HG02798 (cell line): ENCODE data around the gene GKN2.

Experiments used
- ATAC-seq: cut with Tn5 transposase; IDR thresholded peaks from one replicate; pipeline ENCODE4 v1.9.1; 2021; ENCODE audit warnings: mild to moderate bottlenecking; ENCODE audit not compliant: unreplicated experiment, poor library complexity

Gene GKN2, protein sequence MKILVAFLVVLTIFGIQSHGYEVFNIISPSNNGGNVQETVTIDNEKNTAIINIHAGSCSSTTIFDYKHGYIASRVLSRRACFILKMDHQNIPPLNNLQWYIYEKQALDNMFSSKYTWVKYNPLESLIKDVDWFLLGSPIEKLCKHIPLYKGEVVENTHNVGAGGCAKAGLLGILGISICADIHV

DNA sequence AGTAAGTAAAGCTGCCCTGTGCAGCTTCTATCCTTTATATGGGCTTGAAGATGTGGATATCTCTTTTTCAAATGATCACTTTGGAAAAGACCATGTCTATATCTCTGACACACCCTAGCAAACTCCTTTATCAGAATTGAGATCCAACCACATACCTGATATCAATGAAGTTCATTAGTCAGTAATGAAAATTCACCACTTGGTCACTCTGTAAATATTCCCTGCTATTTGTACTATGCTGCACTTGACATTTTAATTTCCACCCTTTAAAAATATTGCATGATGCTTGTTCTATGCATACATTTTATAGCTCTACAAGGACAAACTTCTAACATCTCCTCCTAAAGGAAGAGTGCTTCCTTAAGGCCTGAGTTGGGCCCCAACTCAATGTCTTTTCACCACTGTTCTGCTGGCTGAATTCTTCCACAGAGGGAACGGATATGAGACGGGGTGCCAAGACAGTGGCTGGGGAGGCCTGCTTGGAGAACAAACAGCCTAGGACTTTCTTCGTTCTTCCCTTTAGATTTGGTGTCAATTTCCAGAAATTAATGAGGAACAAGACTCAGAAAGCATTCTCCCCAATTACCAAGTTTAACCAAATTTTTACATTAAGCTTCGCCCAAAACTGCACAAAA lies at the start of gene GKN2:
Gene GKN2, minus strand, starts transcription at position 7 of the 635 bp plus-strand sequence. CDS start 32 bp downstream, outside the sequence.
- no peak for ATAC-seq

DNA sequence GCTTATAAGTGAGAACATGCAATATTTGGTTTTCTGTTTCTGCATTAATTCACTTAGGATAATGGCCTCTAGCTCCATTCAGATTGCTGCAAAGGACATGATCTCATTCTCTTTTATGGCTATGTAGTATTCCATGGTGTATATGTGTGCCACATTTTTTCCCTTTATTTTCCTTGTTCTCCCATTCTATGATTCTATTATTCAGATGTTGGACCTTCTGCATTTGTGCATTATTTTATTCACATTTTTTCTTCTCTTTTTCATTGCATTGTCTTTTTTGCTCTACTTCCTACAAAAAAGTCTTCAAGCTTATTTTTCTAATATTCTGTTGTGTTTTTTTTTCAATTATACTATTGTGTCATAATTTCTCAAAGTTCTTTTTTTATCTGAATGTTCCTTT lies 49.2 kb upstream of the GKN2 start:
- ATAC-seq = no peak

DNA sequence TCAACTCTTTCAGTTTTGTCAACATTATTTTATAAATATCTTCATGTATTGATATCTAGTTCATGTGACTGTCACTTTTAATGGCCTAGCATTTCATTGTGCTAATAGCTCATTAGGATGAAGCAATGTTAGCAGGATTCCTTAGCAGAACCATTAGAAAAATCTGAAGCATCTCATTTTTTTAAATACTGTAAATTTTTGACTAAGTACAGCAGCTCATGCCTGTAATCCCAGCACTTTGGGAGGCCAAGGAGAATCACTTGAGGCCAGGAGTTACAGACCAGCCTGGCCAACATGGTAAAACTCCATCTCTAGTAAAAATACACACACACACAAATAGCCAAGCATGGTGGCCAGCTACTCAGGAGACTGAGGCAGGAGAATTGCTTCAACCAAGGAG lies 44.7 kb upstream of the GKN2 start:
- no peak for ATAC-seq

DNA sequence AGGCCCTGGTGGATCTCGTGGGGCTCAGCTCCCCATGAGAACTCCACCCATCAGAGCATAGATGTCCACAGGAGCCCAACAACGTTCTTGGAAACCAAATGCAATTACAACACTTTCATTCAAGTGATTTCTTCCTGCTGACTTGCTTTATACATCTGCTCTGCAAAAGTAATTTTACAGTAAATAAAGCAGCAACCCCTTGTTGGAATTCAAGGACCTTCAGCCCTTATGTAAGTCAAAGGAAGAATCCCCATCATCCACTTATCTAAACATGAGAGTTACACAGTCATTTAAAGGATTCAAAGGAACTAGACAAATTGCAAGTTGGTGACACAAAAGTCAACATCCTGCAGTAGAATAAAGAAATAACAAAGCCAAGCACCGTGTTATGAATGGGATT lies 43.2 kb upstream of the GKN2 start:
- ATAC-seq = no peak

DNA sequence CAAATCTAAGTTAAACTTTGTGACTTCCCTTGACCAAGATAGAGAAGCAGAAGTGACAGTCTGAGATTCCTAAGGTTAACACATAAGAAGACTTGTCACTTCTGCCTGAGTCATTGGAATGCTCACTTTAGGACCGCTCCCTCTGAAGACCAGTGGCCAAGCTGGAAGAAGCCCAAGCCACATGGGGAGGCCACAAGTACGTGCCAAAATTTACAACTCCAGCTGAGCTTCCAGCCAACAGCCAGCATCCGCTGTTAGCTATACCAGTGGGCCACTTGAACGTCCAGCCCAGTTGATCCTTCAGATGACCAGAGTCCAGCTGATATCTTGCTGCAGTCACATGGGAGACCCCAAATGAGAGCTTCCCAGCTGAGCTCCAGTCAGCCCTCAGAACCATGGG lies 42.2 kb upstream of the GKN2 start:
- ATAC-seq = no peak

DNA sequence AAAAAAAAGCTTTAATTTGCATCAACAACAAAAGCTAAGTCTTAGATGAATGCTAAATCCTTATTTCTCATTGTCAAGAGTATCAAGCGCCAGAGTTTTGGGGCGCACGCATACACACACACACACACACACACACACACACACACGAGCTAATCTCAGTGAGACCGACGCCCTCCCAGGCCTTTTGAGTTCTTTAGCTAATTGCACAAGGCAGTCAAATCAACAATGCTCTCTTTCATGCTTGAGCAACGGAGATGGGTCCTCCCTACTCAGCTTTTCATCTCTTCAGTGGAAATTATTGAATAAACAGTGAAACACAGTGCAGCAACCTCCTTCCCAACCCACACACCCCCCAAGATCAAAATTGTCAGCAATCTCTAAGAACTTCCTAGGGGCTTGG lies 41.0 kb upstream of the GKN2 start:
- ATAC-seq = no peak

DNA sequence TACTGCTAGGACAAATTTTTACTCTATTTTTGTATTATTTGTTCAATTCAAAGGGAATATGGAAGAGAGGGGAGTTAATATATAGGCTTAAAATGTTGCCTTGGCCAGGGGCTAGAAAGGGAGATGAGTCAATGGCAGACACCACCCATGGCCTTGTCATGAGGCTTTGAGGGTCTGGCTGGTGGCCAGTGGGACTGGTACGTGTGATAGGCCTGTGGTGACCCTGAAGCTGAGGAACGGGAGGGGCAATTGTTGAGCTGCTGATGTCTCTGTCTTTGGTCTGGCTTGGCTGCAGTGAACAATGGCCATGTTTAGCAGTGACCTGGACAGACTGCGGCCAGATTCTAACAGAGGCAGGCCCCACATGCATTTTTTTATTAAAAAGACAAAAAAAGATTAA lies 40.2 kb upstream of the GKN2 start:
- ATAC-seq = no peak

DNA sequence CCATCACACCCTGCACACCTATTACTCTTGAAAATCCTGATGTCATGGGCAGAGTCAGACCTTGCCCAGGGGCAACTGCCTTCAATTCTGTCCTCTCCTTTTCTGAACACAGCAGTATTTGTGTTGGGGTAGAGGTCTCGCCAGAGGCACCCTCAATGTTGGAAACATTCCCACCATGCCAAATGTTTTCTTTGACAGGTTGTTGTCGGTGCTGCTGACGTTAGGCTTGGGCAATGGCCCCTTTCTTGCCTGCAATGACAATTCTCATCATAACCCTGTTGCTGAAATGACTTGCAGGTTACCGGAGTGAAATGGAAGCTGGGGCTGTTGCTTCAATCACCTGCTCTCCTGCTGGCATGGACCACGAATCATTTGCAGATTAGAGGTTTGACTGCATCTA lies 39.6 kb upstream of the GKN2 start:
- no peak for ATAC-seq

DNA sequence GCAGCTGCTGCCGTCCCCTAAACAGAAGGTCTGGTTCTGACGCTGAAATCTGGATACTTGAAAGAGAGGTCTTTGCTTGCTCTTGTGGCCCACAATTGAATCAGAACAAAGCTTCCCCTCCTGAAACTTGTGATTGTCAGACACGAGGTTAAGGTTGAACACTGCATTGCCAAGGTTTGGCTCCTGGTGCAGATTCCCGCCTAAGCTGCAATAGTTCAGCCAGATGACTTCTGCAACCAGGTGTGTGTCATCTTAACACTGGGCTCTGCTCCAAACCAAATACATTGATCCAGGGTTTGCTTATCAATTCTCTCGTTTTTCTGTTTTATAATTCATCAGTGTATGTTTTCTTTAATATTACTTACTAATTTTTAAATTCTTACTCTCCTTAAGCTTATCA lies 36.3 kb upstream of the GKN2 start:
- no peak for ATAC-seq

DNA sequence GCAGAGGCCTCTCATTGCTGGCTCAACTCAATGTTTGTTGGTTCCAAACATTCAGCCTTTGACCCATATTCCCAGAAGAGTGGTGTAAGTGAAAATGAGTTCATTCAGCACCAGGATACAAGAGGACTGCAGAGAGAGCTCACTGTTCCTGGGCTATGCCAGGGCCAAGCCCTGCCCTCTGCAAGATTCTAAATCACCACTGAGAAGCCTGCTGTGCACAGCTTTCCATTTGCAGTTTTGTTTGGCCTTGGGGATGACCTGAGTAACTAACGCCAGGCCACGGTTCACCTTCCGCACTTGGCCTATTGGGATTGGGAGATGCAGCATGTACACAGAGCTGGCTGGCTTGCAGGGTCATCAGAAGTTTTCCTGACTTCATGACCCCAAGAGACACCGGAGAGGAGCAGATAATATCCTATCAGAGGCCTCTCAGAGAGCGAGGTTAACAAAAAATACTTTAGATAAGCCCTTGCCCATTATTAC lies 34.4 kb upstream of the GKN2 start:
- no peak for ATAC-seq

DNA sequence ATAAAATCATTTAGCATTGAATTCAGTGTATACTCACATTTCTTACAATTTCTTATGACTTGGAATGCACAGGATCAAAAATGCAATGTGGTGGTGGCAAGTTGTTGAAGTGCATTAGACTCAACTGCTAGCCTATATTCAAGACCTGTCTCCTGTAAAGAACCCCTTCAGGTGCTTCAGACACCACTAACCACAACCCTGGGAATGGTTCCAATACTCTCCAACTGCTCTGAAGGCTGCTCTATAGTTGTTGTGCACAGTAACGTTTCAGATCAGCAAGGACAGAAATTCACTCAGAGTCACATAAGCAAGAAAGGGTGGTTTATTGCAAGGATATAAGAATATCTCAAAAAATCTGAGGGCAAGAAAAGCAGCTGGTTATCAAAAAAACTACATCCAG lies 28.3 kb upstream of the GKN2 start:
- no peak for ATAC-seq

DNA sequence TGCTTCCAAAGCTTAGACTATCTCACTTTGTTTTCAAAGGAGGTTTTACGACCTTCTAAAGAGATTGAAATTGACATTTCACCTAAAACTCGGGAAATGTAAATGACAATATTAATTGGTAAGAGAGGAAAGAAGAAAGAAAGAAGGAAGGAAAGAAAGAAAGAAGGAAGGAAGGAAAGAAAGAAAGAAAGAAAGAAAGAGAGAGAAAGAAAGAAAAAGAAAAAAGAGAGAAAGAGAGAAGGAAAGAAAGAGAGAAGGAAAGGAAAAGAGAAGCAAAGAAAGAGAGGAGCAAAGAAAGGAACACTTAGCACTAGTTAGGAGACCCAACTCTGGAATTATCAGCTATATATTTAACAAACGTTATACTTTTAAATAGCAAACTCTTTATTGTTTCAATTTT lies 25.4 kb upstream of the GKN2 start:
- no peak for ATAC-seq

DNA sequence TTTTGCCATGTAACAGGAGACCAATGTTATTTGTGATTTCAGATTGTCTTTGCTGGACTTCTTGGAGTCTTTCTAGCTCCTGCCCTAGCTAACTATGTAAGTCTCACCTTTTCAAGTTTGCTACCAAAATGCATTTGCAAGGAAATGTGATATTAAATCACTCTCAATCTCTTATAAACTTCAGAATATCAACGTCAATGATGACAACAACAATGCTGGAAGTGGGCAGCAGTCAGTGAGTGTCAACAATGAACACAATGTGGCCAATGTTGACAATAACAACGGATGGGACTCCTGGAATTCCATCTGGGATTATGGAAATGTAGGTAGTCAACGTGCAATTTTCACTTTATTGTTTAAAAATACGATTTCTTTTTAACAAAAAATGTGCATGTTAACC lies 24.8 kb upstream of the GKN2 start:
- ATAC-seq = no peak

DNA sequence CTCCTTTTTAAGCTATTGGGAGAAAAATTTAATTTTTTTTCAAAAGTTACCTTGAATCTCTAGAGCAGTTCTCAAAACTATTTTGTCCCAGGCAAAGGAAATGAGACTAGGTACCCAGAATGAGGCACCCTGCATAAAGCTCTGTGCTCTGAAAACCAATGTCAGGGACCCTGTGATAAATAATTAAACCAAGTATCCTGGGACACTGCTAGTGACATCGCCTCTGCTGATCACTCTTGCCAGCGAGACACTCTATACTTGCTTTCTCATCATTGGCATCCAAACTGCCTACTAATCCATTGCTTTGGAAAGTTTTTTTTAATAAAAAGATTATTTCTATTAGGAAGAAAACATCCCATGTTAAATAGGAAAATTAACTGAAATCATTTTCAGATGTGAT lies 23.2 kb upstream of the GKN2 start:
- ATAC-seq = no peak

DNA sequence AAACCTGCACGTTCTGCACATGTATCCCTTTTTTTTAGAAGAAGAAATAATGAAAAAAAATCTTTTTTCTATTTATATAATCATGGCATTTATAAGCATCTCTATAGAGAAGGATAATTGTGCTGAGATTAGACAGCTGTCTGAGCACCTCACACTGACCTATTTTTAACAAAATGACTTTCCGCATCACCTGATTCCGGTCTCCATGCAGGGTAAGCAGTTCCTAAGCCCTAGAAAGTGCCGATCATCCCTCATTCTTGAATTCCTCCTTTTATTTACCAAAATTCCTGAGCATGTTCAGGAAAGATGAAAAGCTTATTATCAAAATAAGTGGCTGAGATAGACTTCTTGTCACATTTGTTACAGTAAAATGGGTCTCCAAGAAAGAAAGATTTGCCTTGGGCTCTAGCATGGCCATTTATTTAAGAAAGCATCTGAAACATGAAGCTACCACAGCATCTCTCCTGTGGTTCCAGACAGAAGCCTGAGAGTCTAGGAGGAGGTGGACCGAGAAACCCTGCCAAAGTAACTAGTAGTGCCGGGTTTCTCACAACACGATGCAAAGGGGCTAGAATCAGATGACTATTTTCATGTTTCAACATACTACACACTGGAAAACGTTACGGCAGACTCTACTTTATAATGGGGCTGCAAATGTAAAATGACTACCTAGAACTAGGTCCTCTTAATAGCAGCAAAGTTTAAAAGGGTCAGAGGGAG lies 22.4 kb upstream of the GKN2 start:
- no peak for ATAC-seq

DNA sequence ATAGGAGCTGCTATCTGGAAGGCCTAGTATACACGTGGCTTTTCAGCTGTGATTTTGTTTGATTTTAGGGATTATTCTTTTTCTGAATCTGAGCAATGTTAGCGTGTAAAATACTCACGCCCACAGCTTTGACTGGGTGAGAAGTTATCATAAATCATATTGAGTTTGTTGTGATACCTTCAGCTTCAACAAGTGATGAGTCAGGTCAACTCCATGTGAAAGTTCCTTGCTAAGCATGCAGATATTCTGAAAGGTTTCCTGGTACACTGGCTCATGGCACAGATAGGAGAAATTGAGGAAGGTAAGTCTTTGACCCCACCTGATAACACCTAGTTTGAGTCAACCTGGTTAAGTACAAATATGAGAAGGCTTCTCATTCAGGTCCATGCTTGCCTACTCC lies 21.6 kb upstream of the GKN2 start, which contains the start of gene GKN1:
Gene GKN1, plus strand, starts transcription at position 386 of the 400 bp plus-strand sequence. CDS start 42 bp downstream, outside the sequence.
- ATAC-seq = no peak

DNA sequence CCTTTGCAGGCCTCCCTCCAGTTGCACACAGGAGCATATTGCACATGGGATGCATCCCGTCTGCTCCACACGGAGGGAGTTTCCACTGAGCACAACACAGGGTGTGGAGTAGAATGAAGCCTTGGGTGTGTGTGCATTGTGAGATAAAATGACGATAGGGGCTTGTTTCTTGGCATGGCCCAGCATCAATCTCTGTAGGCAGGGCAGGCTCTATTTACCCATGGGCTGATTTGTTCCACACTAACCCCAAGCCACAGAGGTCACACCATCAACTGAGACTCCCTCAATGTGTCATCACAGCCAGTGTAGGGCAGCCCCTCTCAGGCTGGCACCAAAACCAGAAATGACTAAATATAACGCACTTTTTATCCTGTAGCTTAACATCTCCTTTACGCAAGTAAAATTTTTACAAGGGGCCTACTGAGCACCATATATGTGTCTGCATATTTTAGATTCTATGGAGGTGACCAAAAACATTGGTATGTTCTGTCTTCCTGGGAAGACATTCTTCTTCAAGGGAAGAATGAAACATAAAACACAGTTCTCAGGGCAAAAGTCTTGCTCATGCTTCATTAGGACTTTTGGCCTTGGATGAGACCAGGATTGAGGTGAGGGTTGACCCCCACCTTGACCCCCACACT lies 19.0 kb upstream of the GKN2 start:
- no peak for ATAC-seq

DNA sequence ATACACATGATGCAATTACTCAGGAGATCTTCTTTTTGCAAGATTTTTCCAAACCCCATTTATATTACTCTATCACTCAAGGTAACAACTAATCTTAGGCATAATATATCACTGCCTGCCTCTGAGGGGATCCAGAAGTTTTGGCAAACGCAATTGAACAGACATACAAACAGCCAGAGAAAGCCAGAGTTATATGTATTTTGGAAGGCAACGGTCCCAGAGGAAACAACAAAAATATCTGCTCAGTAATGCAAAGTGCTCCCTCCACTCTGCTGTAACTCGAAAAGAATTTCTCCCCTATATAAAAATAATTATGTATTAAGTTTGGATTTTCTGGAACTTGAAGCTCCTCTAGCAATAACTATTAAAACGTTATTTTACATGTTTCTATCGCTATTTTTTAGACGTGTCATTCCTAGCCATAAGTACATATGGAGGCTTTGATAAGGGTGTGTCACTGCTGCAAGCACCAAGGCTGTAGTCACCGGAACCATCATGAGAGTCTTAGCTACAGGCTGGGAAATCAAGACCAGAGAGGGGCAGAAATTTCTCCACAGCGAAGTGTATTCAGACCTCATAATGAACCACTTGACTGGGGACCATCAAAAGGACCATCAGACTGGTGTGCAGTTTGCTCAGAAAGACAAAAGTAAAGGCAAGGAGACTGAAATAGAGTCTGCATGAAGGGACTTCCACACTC lies 18.0 kb upstream of the GKN2 start:
- ATAC-seq = no peak

DNA sequence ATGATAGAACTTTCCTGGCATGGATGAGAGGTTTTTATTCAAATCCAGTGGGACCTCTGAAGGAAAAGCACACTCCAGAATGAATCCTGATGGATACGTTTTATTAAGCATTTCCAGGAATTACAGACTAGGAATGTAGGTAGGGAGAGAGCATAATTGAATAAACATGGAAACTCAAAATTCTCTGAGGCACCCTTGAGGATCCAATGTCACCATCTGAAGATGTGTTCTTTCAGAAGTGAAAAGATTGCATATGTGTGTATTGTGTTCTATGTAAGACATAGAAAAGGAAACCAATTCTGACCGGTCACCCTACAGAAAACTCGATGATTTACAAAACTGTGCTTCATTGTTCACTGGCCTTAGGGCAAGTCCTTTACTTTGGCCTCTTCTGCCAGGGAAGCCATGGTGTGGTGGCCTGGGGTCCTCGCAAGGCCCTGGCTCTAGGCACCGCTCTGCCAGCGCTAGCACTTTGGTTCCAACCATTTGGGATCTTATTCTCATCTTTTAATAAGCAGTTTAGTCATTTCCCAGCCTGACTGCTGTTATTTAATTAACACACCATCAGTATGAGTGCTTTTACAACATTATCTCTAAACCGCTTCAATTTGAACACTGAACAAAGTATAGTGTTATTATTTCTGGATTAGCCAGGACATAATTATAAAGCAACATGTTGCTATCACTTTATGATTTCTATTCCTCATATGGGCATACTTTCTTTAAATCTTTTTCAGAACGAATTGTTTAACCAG lies 17.2 kb upstream of the GKN2 start:
- no peak for ATAC-seq

DNA sequence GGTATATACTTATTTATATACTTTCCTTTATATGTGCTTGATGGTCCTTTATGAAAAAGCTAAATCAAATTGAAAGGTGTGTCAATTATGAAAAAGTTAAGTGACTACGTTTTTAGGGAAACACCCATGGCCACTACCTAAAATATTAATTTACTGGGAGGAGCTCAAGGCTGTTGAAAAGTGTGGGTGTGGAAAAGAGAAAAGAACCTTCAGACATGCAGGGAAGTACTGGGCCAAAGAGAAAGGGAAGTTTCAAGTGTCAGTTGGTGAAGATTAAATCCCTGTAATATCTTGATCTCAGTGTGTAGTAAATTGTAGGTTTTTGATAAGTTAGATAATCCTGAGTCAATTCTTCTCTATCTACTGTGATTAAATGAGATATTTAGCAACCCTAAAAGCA lies 15.5 kb upstream of the GKN2 start:
- no peak for ATAC-seq
